Measurements from ENCODE around the gene MSRB3. TPM values are rescaled to one million over a fixed set of nuclear protein-coding genes. Genes with fewer than 3 reads are reported as not detected.

MSRB3 gene
- total and polyA plus RNA-seq, 2 experiments from 2014 or later, result 0.95 to 1.7 TPM

- H2AFZ ChIP-seq, result no peak overlapping the region
- H3F3A ChIP-seq (replicated peaks; ENCODE audit: low read depth), result no peaks in the 10 kb centered on the region
- no peak overlapping the region for H3K4me3 Mint-ChIP-seq
- ATAC-seq (no peak), DNase-seq (ENCODE audit: low spot score) (no peak)
- H3K9me2 ChIP-seq (ENCODE audit: insufficient read depth), result no peaks in the 10 kb centered on the region
- no peak for TF ChIP-seq ETS1 (IDR thresholded peaks at IDR 0.05)
- TF ChIP-seq EZH2 (IDR thresholded peaks at IDR 0.05; ENCODE audit: low read depth, unreplicated experiment), result no peak
- TF ChIP-seq CREB1 (CRISPR knock-in tag; IDR thresholded peaks at IDR 0.05; ENCODE audit: low read depth), result no peak
- TF ChIP-seq POLR2AphosphoS5 (IDR thresholded peaks at IDR 0.05; ENCODE audit: low read depth), result no peak
- no peak for TF ChIP-seq NANOG (IDR thresholded peaks at IDR 0.05; ENCODE audit: borderline replicate concordance)
- TF ChIP-seq, protein P1, sequence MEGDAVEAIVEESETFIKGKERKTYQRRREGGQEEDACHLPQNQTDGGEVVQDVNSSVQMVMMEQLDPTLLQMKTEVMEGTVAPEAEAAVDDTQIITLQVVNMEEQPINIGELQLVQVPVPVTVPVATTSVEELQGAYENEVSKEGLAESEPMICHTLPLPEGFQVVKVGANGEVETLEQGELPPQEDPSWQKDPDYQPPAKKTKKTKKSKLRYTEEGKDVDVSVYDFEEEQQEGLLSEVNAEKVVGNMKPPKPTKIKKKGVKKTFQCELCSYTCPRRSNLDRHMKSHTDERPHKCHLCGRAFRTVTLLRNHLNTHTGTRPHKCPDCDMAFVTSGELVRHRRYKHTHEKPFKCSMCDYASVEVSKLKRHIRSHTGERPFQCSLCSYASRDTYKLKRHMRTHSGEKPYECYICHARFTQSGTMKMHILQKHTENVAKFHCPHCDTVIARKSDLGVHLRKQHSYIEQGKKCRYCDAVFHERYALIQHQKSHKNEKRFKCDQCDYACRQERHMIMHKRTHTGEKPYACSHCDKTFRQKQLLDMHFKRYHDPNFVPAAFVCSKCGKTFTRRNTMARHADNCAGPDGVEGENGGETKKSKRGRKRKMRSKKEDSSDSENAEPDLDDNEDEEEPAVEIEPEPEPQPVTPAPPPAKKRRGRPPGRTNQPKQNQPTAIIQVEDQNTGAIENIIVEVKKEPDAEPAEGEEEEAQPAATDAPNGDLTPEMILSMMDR (conservative IDR thresholded peaks at IDR 0.05; ENCODE audit: low read depth in 2 of 2), result no peak
- no peak for TF ChIP-seq ZNF331 (CRISPR knock-in tag; IDR thresholded peaks at IDR 0.05; ENCODE audit: low read depth)
- TF ChIP-seq ZNF462 (CRISPR knock-in tag; IDR thresholded peaks at IDR 0.05), result no peak
- no peak for TF ChIP-seq ZNF114 (CRISPR knock-in tag; IDR thresholded peaks at IDR 0.05)
- TF ChIP-seq, protein P2, sequence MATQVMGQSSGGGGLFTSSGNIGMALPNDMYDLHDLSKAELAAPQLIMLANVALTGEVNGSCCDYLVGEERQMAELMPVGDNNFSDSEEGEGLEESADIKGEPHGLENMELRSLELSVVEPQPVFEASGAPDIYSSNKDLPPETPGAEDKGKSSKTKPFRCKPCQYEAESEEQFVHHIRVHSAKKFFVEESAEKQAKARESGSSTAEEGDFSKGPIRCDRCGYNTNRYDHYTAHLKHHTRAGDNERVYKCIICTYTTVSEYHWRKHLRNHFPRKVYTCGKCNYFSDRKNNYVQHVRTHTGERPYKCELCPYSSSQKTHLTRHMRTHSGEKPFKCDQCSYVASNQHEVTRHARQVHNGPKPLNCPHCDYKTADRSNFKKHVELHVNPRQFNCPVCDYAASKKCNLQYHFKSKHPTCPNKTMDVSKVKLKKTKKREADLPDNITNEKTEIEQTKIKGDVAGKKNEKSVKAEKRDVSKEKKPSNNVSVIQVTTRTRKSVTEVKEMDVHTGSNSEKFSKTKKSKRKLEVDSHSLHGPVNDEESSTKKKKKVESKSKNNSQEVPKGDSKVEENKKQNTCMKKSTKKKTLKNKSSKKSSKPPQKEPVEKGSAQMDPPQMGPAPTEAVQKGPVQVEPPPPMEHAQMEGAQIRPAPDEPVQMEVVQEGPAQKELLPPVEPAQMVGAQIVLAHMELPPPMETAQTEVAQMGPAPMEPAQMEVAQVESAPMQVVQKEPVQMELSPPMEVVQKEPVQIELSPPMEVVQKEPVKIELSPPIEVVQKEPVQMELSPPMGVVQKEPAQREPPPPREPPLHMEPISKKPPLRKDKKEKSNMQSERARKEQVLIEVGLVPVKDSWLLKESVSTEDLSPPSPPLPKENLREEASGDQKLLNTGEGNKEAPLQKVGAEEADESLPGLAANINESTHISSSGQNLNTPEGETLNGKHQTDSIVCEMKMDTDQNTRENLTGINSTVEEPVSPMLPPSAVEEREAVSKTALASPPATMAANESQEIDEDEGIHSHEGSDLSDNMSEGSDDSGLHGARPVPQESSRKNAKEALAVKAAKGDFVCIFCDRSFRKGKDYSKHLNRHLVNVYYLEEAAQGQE (IDR thresholded peaks at IDR 0.05; ENCODE audit: unreplicated experiment), result no peak
- TF ChIP-seq EZH2phosphoT487 (IDR thresholded peaks at IDR 0.05; ENCODE audit: unreplicated experiment), result no peak
- TF ChIP-seq STAT1 (IDR thresholded peaks at IDR 0.05; ENCODE audit: unreplicated experiment), result no peak
- TF ChIP-seq JUNB (IDR thresholded peaks at IDR 0.05; ENCODE audit: unreplicated experiment), result no peak
- no peaks in the 10 kb centered on the region for H3K36me3 ChIP-seq (ENCODE audit: insufficient read depth)
- H3K27me3 Mint-ChIP-seq (ENCODE audit: insufficient read depth, low read depth, poor library complexity), result no peaks in the 10 kb centered on the region
- no peak overlapping the region for H3K27ac ChIP-seq (ENCODE audit: low read depth)
- no peaks in the 10 kb centered on the region for H3K4me1 ChIP-seq (ENCODE audit: insufficient read depth)
- H3K9me3 Mint-ChIP-seq, result no peaks in the 10 kb centered on the region
- no peak overlapping the region for H3K4me3 ChIP-seq
- H3K36me3 Mint-ChIP-seq (ENCODE audit: low read depth), result no peaks in the 10 kb centered on the region
- H3K4me1 Mint-ChIP-seq, result no peaks in the 10 kb centered on the region; the same call in 2 of the 3 replicates
- no peak overlapping the region for H3K27ac Mint-ChIP-seq
- H3K27me3 ChIP-seq (ENCODE audit: insufficient read depth), result no peaks in the 10 kb centered on the region
- H3K79me2 ChIP-seq (replicated peaks; ENCODE audit: insufficient read depth), result no peaks in the 10 kb centered on the region
- H4K20me1 ChIP-seq (replicated peaks; ENCODE audit: insufficient read depth), result no peaks in the 10 kb centered on the region
- no peak overlapping the region for H3K4me2 ChIP-seq
These were observed 187.5 kb downstream of the MSRB3 start for GRCh38 chr12:65465766-65466547.
